SH-SY5Y (cell line): ENCODE results near the gene NFIA.

Experiments
- GATA2 ChIP-seq: IDR thresholded peaks from 2 replicates; pipeline ENCODE4 v1.6.1; 2011; ENCODE audit warnings: mild to moderate bottlenecking, low read depth, low read length
- GATA3 ChIP-seq: IDR thresholded peaks from 2 replicates; pipeline ENCODE4 v1.6.1; 2011; ENCODE audit warnings: low read depth, mild to moderate bottlenecking, low read length, moderate library complexity

DNA sequence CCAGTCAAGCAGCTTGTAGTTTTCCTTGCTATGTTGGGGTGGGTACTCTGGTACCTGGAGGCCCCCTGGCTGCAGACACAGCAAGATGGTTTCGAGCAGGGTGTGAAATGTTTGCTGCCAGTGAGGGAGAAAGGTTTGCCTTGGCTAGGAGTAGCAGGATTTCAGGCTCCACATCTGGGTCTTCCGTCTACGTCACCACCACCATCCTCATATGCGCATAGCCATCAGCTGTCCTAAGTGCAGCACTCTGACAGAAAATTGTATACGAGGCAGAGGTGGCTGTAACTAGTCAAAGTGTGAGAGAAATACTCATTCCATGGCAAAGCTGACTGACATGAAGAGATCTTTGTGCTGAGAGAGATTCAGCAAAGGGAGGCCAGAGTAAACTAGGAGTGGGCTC is 212.6 kb downstream of the NFIA start:
- TF ChIP-seq GATA2 (no peak), GATA3 (no peak)
